Effector memory CD4-positive, alpha-beta T cell (primary cell): ENCODE data around the gene KLHL9.

Experiments
- DNase-seq, 3 donors: peaks; one replicate each; pipeline ENCODE4 v3.0.0-alpha.2; 2020
- H3K27ac ChIP-seq: 2 replicates; pipeline ENCODE4 v1.7.0; 2013; ENCODE audit warnings: mild to moderate bottlenecking, low read length, moderate library complexity; ENCODE audit not compliant: insufficient read depth, poor library complexity, severe bottlenecking
- H3K27me3 ChIP-seq: replicated peaks from 2 replicates; pipeline ENCODE4 v1.7.0; 2013; ENCODE audit warnings: mild to moderate bottlenecking, low read length; ENCODE audit not compliant: insufficient read depth, control insufficient read depth, poor library complexity, severe bottlenecking
- H3K36me3 ChIP-seq: 2 replicates; pipeline ENCODE4 v1.7.0; 2013; ENCODE audit warnings: mild to moderate bottlenecking, low read length, moderate library complexity; ENCODE audit not compliant: control insufficient read depth, insufficient read depth
- H3K4me1 ChIP-seq: 2 replicates; pipeline ENCODE4 v1.7.0; 2013; ENCODE audit warnings: low read length, mild to moderate bottlenecking; ENCODE audit not compliant: control insufficient read depth, insufficient read depth, poor library complexity, severe bottlenecking
- H3K4me3 ChIP-seq: 2 replicates; pipeline ENCODE4 v1.7.0; 2013; ENCODE audit warnings: low read length, low read depth, mild to moderate bottlenecking; ENCODE audit not compliant: insufficient read depth, poor library complexity, severe bottlenecking
- H3K9me3 ChIP-seq: 2 replicates; pipeline ENCODE4 v1.7.0; 2013; ENCODE audit warnings: mild to moderate bottlenecking, low read length, moderate library complexity; ENCODE audit not compliant: control insufficient read depth

The KLHL9 gene

DNA sequence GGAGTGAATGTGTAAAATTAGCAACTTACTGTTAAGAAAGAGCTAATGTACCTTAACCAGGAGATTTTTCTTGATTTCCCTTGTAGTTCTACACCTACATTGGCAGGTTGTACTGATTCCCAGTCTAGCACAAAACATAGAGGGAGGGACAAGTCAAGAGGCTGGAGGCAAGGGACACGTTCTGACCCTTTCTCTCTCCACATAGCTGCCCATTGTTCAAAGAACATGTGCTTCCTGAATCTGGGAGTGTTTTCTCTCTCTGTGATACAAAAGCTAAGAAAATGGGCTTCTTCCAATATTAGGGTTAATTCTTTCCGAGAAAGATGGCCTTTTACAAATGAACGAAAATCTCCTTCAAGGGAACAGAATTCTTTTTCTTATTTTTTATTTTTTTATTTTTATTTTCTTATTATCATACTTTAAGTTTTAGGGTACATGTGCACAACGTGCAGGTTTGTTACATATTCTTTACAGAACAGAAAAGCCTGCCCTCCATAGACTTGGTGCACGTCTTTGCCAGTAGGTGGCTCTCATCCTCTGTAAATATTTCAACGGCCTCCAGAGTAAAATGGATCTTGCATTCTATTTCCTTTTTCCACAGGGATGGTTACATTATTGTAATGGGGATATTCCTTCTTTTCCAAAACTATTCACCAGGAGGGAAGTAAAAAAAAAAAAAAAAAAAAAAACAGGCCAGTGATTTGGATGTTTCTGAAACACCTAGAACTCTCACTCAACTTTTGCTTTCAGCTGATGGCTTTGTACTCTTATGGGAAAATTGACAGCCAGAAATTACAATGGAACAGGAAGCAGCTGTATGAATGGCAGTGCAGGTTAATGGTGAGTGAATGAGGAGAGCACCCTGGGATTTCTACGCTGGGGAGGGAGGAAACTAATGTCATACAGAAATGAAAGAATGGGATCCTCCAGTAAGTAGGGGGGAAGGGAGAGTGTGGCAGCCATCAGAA is 17.0 kb downstream of the KLHL9 start:
- Histone ChIP-seq H3K27ac (no peak overlapping the region), H3K4me3 (no peak overlapping the region), H3K4me1 (no peaks in the 10 kb centered on the region), H3K9me3 (no peaks in the 10 kb centered on the region), H3K27me3 (no peaks in the 10 kb centered on the region), H3K36me3 (peaks cover 5% of the 10 kb centered on the region)
- DNase-seq: no peak

DNA sequence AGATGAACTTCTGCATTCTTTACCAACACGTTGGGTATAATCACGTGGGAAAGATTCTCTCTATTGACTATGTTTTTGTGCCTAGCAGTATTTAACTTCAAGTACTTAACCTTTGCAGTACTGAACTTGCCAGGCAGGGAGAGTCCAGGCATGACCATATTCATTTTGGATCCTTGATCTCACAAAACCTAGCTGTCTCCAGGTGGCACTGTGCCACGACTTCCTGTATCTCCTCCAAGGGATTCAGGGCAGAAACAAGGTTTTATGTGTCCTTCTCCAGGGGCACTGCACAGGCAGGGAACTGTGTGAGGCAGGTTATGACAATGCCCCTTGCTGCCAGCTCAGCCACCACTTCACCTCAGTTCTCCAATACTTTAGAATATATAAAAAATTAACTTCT is 18.3 kb downstream of the KLHL9 start:
- Histone ChIP-seq H3K27ac (no peak overlapping the region), H3K4me1 (no peaks in the 10 kb centered on the region), H3K36me3 (no peaks in the 10 kb centered on the region), H3K27me3 (no peaks in the 10 kb centered on the region), H3K4me3 (no peak overlapping the region), H3K9me3 (no peaks in the 10 kb centered on the region)
- no peak for DNase-seq

DNA sequence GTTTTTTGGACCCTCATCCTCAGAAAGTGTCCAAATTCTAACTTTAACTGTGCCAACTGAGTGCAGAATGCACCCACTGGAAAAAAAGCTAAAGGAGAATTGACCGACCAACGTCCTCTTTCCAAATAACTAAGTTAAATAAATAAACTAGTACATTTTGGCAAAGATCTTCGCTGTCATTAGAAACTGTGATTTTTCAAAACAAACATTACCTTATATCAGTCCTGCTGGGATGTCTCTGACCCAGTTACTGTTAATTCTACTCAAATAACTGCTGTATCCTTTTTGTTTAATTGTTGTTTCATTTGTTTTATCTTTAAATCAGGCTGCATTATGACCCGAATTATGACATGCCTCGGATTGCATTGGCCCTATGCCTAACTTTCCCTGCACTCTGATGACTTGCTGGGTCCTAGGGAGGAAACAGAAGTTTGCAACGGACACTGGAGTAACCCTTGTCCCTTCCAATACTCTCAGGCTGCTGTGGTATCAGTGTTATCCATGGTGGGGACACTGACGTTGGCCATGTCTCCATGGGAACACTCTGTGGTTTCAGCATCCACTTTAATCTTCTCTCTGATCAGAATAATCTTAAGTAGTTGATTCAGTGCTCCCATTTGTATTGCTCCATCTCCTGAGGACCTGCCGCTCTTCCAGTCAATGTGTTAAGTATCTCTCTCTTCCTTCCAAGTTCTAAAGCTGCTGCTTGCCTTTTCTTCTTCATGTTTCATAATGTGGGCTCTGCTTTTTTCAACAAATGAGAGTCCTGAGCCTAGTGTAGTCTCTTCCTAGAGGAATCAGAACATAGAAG is 19.0 kb downstream of the KLHL9 start:
- Histone ChIP-seq H3K9me3 (no peaks in the 10 kb centered on the region), H3K4me1 (no peaks in the 10 kb centered on the region), H3K4me3 (no peak overlapping the region), H3K27ac (no peak overlapping the region), H3K27me3 (no peaks in the 10 kb centered on the region), H3K36me3 (no peaks in the 10 kb centered on the region)
- DNase-seq: no peak

DNA sequence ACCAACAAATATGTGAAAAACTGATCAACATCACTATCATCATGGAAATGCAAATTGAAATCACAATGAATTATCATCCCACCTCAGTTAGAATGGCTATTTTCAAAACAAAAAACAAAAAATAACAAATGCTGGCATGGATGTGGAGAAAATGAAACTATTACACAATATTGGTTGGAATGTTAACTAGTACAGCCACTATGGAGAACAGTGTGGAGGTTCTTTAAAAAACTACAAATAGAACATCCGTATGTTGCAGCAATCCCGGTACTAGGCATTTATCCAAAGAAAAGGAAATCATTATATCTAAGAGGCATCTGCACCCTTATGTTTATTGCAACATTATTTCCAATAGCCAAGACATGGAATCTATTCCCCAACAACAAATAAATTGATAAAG is 21.1 kb downstream of the KLHL9 start:
- Histone ChIP-seq H3K36me3 (no peaks in the 10 kb centered on the region), H3K4me3 (no peak overlapping the region), H3K9me3 (no peaks in the 10 kb centered on the region), H3K27me3 (no peaks in the 10 kb centered on the region), H3K27ac (no peak overlapping the region), H3K4me1 (no peaks in the 10 kb centered on the region)
- DNase-seq: no peak

DNA sequence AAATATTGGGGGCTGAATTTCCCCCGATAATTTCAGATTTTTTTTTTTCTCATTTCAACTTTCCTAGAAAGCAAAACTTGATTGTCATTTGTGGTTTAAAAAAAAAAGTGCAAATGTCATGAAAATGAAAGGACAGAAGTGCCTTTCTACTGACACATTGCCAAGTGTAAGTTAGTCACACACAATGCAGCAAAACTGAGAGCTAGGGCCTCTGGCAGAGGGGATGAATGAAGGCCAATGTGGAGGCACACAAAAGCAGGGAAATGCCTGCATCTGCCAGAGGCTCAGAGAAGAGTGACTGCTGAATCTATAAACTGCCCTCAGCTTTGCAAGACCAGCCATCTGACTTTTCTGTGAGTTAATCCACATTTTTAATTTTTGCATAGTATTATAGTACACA is 23.3 kb downstream of the KLHL9 start:
- Histone ChIP-seq H3K27ac (no peak overlapping the region), H3K4me3 (no peak overlapping the region), H3K27me3 (no peaks in the 10 kb centered on the region), H3K9me3 (no peaks in the 10 kb centered on the region), H3K4me1 (no peaks in the 10 kb centered on the region), H3K36me3 (no peaks in the 10 kb centered on the region)
- no peak for DNase-seq

DNA sequence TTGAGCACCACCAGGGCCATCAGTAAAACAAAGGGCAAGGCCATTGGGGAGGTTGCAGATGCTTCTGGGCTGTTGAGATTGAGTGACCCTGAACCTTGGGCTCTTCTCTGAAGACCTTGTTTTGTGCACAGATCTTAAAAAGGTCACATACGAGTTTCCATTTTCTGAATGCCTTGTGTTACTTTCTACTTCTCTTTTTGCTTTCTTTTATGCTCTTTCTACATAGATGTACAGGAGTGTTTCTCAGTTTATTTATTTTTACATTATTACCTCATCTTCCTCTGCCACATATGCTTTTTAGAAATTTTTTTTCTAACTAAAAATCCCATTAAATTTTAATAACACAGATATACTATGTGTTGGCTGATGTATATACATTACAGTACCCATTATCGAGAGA is 30.0 kb downstream of the KLHL9 start, which contains the start of gene IFNA5:
TSS of gene IFNA5 (minus strand) at position 101 of the 400 bp plus-strand sequence. CDS start at position 44, 57 bp downstream.
- no peaks in the 10 kb centered on the region for H3K27me3 ChIP-seq
- H3K27ac ChIP-seq: no peak within 1 kb of the TSS
- no peak for DNase-seq
- H3K9me3 ChIP-seq: no peaks in the 10 kb centered on the region
- no peaks in the 10 kb centered on the region for H3K36me3 ChIP-seq
- H3K4me3 ChIP-seq: no peak within 1 kb of the TSS
- H3K4me1 ChIP-seq: no peaks in the 10 kb centered on the region

DNA sequence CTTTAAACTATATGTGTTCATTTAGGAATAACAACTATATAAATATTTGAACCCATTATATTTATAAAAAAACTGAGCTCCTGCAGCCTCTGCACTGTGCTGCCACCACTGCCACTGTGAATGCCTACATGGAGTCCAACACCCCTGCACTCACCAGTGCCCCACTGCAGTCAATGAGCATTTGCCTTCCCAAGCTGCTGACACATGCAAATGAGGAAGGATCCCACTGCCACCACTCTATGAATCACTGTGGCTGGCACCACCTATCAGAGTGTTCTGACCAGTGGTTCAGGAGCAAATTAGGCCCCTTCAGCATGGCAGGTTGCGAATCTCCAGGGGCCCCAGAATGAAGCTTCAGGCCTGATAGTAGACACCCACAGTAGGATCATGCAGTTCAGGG is 39.2 kb downstream of the KLHL9 start:
- Histone ChIP-seq H3K27ac (no peak overlapping the region), H3K4me3 (no peak overlapping the region), H3K9me3 (no peaks in the 10 kb centered on the region), H3K27me3 (no peaks in the 10 kb centered on the region), H3K4me1 (no peaks in the 10 kb centered on the region), H3K36me3 (no peaks in the 10 kb centered on the region)
- no peak for DNase-seq

DNA sequence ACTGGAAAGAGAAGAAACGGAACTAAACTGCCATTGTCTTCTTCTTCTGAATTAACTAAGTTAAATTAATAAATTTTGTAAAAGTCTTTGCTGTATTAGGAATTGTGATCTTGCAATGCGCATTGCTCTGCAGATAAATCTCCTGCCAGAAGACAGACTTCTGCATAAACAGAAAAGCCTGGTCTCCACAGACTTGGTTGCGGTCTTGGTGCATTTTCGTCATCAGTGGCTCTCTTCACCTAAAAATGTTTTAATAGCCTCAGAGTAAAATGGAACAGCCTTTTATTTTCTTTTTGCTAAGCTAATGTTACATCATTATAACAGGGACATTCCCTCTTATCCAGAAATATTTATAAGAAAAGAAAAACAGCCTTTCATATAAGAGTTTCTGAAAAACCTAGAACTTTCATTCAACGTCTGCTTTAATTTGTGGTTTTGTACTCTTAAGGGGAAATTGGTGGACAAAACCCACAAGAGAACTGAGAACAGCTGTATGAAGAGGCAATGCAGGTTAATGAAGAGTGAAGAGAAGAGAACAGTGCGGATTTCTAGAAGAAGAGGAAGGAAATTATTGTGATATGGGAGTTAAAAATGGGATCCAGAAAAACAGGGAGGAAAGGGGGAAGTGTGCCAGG is 40.2 kb downstream of the KLHL9 start:
- Histone ChIP-seq H3K27me3 (no peaks in the 10 kb centered on the region), H3K36me3 (no peaks in the 10 kb centered on the region), H3K4me3 (no peak overlapping the region), H3K9me3 (no peaks in the 10 kb centered on the region), H3K27ac (no peak overlapping the region), H3K4me1 (no peaks in the 10 kb centered on the region)
- DNase-seq: no peak

DNA sequence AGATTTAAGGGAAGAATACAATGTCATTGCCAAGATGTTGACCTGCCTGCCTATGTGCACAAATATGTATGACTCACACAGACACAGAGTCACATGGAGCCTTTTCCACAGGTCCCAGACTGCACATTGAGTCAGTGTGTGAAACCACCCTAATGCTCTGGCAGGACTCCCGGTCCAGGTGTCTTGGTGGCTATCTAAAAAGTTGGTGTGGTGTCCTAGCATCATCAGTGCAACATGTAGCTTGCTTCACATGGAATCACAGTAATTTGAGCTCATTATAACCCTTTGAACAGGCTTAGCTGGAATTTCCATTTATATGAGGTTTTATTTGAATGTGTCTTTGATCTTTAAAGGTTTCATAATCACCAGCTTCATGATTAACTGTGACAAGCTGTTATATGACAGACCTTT is 40.8 kb downstream of the KLHL9 start:
- no peak overlapping the region for H3K27ac ChIP-seq
- H3K4me3 ChIP-seq: no peak overlapping the region
- H3K4me1 ChIP-seq: no peaks in the 10 kb centered on the region
- H3K27me3 ChIP-seq: no peaks in the 10 kb centered on the region
- no peaks in the 10 kb centered on the region for H3K36me3 ChIP-seq
- no peak for DNase-seq
- no peaks in the 10 kb centered on the region for H3K9me3 ChIP-seq
